SK-N-SH (cell line): ENCODE data around the gene MATK. TPM values are rescaled to one million over a fixed set of nuclear protein-coding genes. Genes with fewer than 3 reads are reported as not detected.

Source experiments
- CTCF ChIA-PET: fragments of 300-600, 350-600 bp; formaldehyde crosslinking; extraction: SDS; loops from one replicate; lab custom pipeline; 2021; lab: Yijun Ruan, JAX
- POLR2A ChIA-PET: fragments of 350-600 bp; sonication (Branson Sonifier 250); formaldehyde crosslinking; extraction: SDS; loops from one replicate; lab custom pipeline; 2020; ENCODE audit warnings: antibody characterized with exemption, inconsistent platforms; lab: Yijun Ruan, JAX
- DNase-seq: peaks from one replicate; pipeline ENCODE4 v3.0.0; 2012
- H2AFZ ChIP-seq: fragments of 200-600 bp; sonication (generic); 2 replicates; pipeline ENCODE4 v1.8.1; 2016; ENCODE audit warnings: antibody characterized with exemption, mild to moderate bottlenecking, low read depth
- H3F3A ChIP-seq: fragments of 200-600 bp; sonication (generic); replicated peaks from 2 replicates; pipeline ENCODE3; 2016; ENCODE audit warnings: antibody characterized with exemption, mild to moderate bottlenecking; ENCODE audit not compliant: insufficient read depth
- H3K27ac ChIP-seq, 2 experiments: fragments of 200-500 bp in 1 of 2; fragments of 200-600 bp in 1 of 2; sonication (Bioruptor generic) in 1 of 2; sonication (generic), shearing (Covaris generic) in 1 of 2; 2 replicates each; pipeline versions ENCODE4 v1.5.1 to v1.6.1; 2014 to 2016; ENCODE audit warnings: low read depth in 2 of 2, inconsistent platforms in 1 of 2, low read length in 1 of 2, mild to moderate bottlenecking in 1 of 2, mixed read lengths in 1 of 2
- H3K27me3 ChIP-seq: fragments of 200-600 bp; sonication (generic), shearing (Covaris generic); 2 replicates; pipeline ENCODE4 v1.6.1; 2016; ENCODE audit warnings: mixed run types; ENCODE audit not compliant: insufficient read depth
- H3K36me3 ChIP-seq, 2 experiments: fragments of 200-500 bp in 1 of 2; fragments of 200-600 bp in 1 of 2; sonication (Bioruptor generic) in 1 of 2; sonication (generic) in 1 of 2; replicated peaks in 1 of 2; 2 replicates each; pipeline versions ENCODE3 to v1.5.1; 2014 to 2016; ENCODE audit warnings: low read length in 1 of 2, mild to moderate bottlenecking in 1 of 2; ENCODE audit not compliant: insufficient read depth in 2 of 2, control insufficient read depth in 1 of 2
- H3K4me1 ChIP-seq, 2 experiments: fragments of 200-500 bp in 1 of 2; fragments of 200-600 bp in 1 of 2; sonication (Bioruptor generic) in 1 of 2; sonication (generic), shearing (Covaris generic) in 1 of 2; 2 replicates each; pipeline versions ENCODE4 v1.5.1 to v1.6.1; 2014 to 2016; ENCODE audit warnings: low read depth in 1 of 2, low read length in 1 of 2, mixed run types in 1 of 2; ENCODE audit not compliant: insufficient read depth in 2 of 2, control insufficient read depth in 1 of 2
- H3K4me2 ChIP-seq: fragments of 200-600 bp; sonication (generic), shearing (Covaris generic); 2 replicates; pipeline ENCODE4 v1.6.1; 2017; ENCODE audit warnings: mixed run types
- H3K4me3 ChIP-seq, 2 experiments: fragments of 200-500 bp in 1 of 2; fragments of 200-600 bp in 1 of 2; sonication (Bioruptor generic) in 1 of 2; sonication (generic), shearing (Covaris generic) in 1 of 2; 2 replicates each; pipeline versions ENCODE4 v1.5.1 to v1.8.1; 2014 to 2016; ENCODE audit warnings: low read depth in 2 of 2, inconsistent platforms in 1 of 2, low read length in 1 of 2, mild to moderate bottlenecking in 1 of 2, mixed read lengths in 1 of 2, moderate library complexity in 1 of 2
- H3K79me2 ChIP-seq: fragments of 200-600 bp; sonication (generic); 2 replicates; pipeline ENCODE4 v1.8.1; 2017; ENCODE audit warnings: mild to moderate bottlenecking; ENCODE audit not compliant: insufficient read depth
- H3K9ac ChIP-seq: fragments of 200-600 bp; sonication (generic); 2 replicates; pipeline ENCODE4 v1.6.1; 2017; ENCODE audit warnings: mixed run types
- H3K9me2 ChIP-seq: fragments of 200-600 bp; sonication (generic); 2 replicates; pipeline ENCODE4 v1.6.1; 2017; ENCODE audit warnings: mixed run types
- H3K9me3 ChIP-seq: fragments of 200-600 bp; sonication (generic); 2 replicates; pipeline ENCODE4 v1.6.1; 2017; ENCODE audit warnings: mixed run types, mild to moderate bottlenecking, moderate library complexity
- H4K20me1 ChIP-seq: fragments of 200-600 bp; sonication (generic); 2 replicates; pipeline ENCODE4 v1.6.1; 2017; ENCODE audit warnings: mild to moderate bottlenecking, mixed run types; ENCODE audit not compliant: insufficient read depth
- CTCF ChIP-seq: fragments of 200-600 bp; sonication (generic); IDR thresholded peaks from 2 replicates; pipeline ENCODE4 v1.6.1; 2017; ENCODE audit warnings: antibody characterized with exemption, mild to moderate bottlenecking, moderate library complexity
- ELF1 ChIP-seq: IDR thresholded peaks from 2 replicates; pipeline ENCODE4 v1.4.0; 2012
- EZH2phosphoT487 ChIP-seq: fragments of 200-600 bp; sonication (generic); IDR thresholded peaks from 2 replicates; pipeline ENCODE4 v1.6.1; 2017; ENCODE audit warnings: low read depth, mixed run types, mild to moderate bottlenecking, antibody characterized with exemption, moderate library complexity, borderline replicate concordance
- FOSL2 ChIP-seq: IDR thresholded peaks from 2 replicates; pipeline ENCODE4 v1.4.0; 2012; ENCODE audit warnings: low read depth, mild to moderate bottlenecking, moderate library complexity, borderline replicate concordance
- FOXM1 ChIP-seq: IDR thresholded peaks from 2 replicates; pipeline ENCODE4 v1.4.0; 2012; ENCODE audit warnings: low read depth, mild to moderate bottlenecking
- GABPA ChIP-seq: IDR thresholded peaks from 2 replicates; pipeline ENCODE4 v1.4.0; 2012; ENCODE audit warnings: low read depth, mild to moderate bottlenecking
- GATA2 ChIP-seq: sonication (generic); formaldehyde crosslinking; IDR thresholded peaks from 2 replicates; pipeline ENCODE4 v1.5.0; 2020; ENCODE audit warnings: mild to moderate bottlenecking, missing genetic modification reagents
- MAX ChIP-seq: IDR thresholded peaks from 2 replicates; pipeline ENCODE4 v1.4.0; 2012; ENCODE audit warnings: low read depth
- MXI1 ChIP-seq: IDR thresholded peaks from 2 replicates; pipeline ENCODE4 v1.6.1; 2012; ENCODE audit warnings: mild to moderate bottlenecking, low read depth, low read length, improper control_type of control experiment
- NFIC ChIP-seq: IDR thresholded peaks from 2 replicates; pipeline ENCODE4 v1.4.0; 2012; ENCODE audit warnings: borderline replicate concordance
- RCOR1 ChIP-seq: fragments of 150-350 bp; IDR thresholded peaks from 2 replicates; pipeline ENCODE4 v1.6.1; 2017; ENCODE audit warnings: antibody characterized with exemption, low read length
- REST ChIP-seq: IDR thresholded peaks from 2 replicates; pipeline ENCODE4 v1.6.1; 2012; ENCODE audit warnings: mild to moderate bottlenecking, low read depth, low read length, moderate library complexity
- RXRA ChIP-seq: IDR thresholded peaks from 2 replicates; pipeline ENCODE4 v1.4.0; 2012; ENCODE audit warnings: low read depth, mild to moderate bottlenecking, borderline replicate concordance
- SIN3A ChIP-seq: IDR thresholded peaks from 2 replicates; pipeline ENCODE4 v1.6.1; 2012; ENCODE audit warnings: low read depth, mild to moderate bottlenecking, low read length, moderate library complexity, borderline replicate concordance
- SMC3 ChIP-seq: IDR thresholded peaks from 2 replicates; pipeline ENCODE4 v1.6.1; 2012; ENCODE audit warnings: low read depth, low read length, improper control_type of control experiment
- TAF1 ChIP-seq: IDR thresholded peaks from 2 replicates; pipeline ENCODE4 v1.6.1; 2012; ENCODE audit warnings: low read depth, mild to moderate bottlenecking, low read length, moderate library complexity, borderline replicate concordance
- TCF12 ChIP-seq: IDR thresholded peaks from 2 replicates; pipeline ENCODE4 v1.4.0; 2012
- TEAD4 ChIP-seq: IDR thresholded peaks from 2 replicates; pipeline ENCODE4 v1.4.0; 2012; ENCODE audit warnings: mild to moderate bottlenecking, borderline replicate concordance; ENCODE audit not compliant: insufficient read depth
- USF1 ChIP-seq: IDR thresholded peaks from 2 replicates; pipeline ENCODE4 v1.4.0; 2012; ENCODE audit warnings: low read depth, borderline replicate concordance
- WGBS: methylation state at CpG from one replicate; pipeline ENCODE4 v1.1.6; 2017; ENCODE audit warnings: low lambda C conversion rate; 5-methylcytosine and 5-hydroxymethylcytosine counted together
- polyA plus RNA-seq, 3 experiments: library from polyadenylated mRNA; depleted of rRNA; stranded (reverse); fragments of >200 nt; gene quantifications; 2 replicates each; pipeline ENCODE4 v1.2.3, GENCODE V29; 2012

The MATK gene
- polyA plus RNA-seq, 1 of the 3 experiments (the other 2 are of a cell fraction), result not detected

GRCh38 chr19:3733549-3734309, 52.5 kb downstream of the MATK start:
- no peak overlapping the region for H3K4me3 ChIP-seq
- no peaks in the 10 kb centered on the region for H3K79me2 ChIP-seq
- no peak overlapping the region for H3K27ac ChIP-seq
- 13% methylated on average over 10 of the region's 20 CpGs for WGBS
- no peaks in the 10 kb centered on the region for H3K4me1 ChIP-seq
- no peaks in the 10 kb centered on the region for H3F3A ChIP-seq
- DNase-seq, result no peak
- no peak overlapping the region for H3K4me2 ChIP-seq
- H3K9me3 ChIP-seq, result no peaks in the 10 kb centered on the region
- no peaks in the 10 kb centered on the region for H3K9me2 ChIP-seq
- H2AFZ ChIP-seq, result no peak overlapping the region
- H3K9ac ChIP-seq, result no peak overlapping the region
- H4K20me1 ChIP-seq, result no peaks in the 10 kb centered on the region
- ChIA-PET POLR2A (no interaction called here), CTCF (interaction anchor here (1.5 kb wide), 1 partner anchor 12 kb away, joined by 3 read pairs; no protein-coding TSS in a partner anchor)
- peaks cover 42% of the 10 kb centered on the region for H3K27me3 ChIP-seq
- TF ChIP-seq TAF1 (no peak), FOXM1 (no peak), USF1 (no peak), TEAD4 (no peak), RCOR1 (no peak), SMC3 (no peak), MXI1 (no peak), ELF1 (no peak), NFIC (no peak), RXRA (no peak), EZH2phosphoT487 (no peak), CTCF (no peak)
- no peaks in the 10 kb centered on the region for H3K36me3 ChIP-seq

GRCh38 chr19:3732108-3732507, 54.1 kb downstream of the MATK start:
- no peaks in the 10 kb centered on the region for H3K9me3 ChIP-seq
- whole genome bisulfite sequencing, result 43% methylated on average over 1 of the region's 1 CpG
- no peak overlapping the region for H3K4me2 ChIP-seq
- TF ChIP-seq GABPA (no peak), RCOR1 (no peak), TCF12 (no peak), GATA2 (CRISPR knock-in tag) (no peak), FOSL2 (no peak), EZH2phosphoT487 (no peak), REST (no peak), TEAD4 (no peak), FOXM1 (no peak), MAX (no peak), ELF1 (no peak), SIN3A (no peak)
- no peaks in the 10 kb centered on the region for H3F3A ChIP-seq
- no peak overlapping the region for H2AFZ ChIP-seq
- H3K27me3 ChIP-seq, result peaks cover 42% of the 10 kb centered on the region
- H3K79me2 ChIP-seq, result no peaks in the 10 kb centered on the region
- H3K9me2 ChIP-seq, result no peaks in the 10 kb centered on the region
- H3K27ac ChIP-seq, result no peak overlapping the region
- no peak overlapping the region for H3K4me3 ChIP-seq
- H3K9ac ChIP-seq, result no peak overlapping the region
- H4K20me1 ChIP-seq, result no peaks in the 10 kb centered on the region
- no peaks in the 10 kb centered on the region for H3K36me3 ChIP-seq
- H3K4me1 ChIP-seq, result no peaks in the 10 kb centered on the region
- DNase-seq, result no peak
- ChIA-PET CTCF (no interaction called here), POLR2A (no interaction called here)
